Measurements from ENCODE around the gene GCAT.
A peak's percentile ranks its signal among the peaks of the same experiment; 100 is the strongest.

Gene GCAT

GRCh38 chr22:37807410-37808293 is at the start of gene GCAT:
Gene GCAT (plus strand): TSS chr22:37807934. CDS start chr22:37807968, 34 bp downstream.
- peak; percentile 89 for DNase-seq

- no peak for DNase-seq
These were observed 49.0 kb upstream of the GCAT start for GRCh38 chr22:37758694-37759093.

- no peak for DNase-seq
These were observed 48.5 kb upstream of the GCAT start for GRCh38 chr22:37759281-37759680.

GRCh38 chr22:37760152-37760551 is 47.6 kb upstream of the GCAT start:
- DNase-seq, result no peak

- no peak for DNase-seq
These were observed 45.3 kb upstream of the GCAT start for GRCh38 chr22:37762389-37762836.

- no peak for DNase-seq
These were observed 44.7 kb upstream of the GCAT start for GRCh38 chr22:37763012-37763411.

- DNase-seq, result no peak
These were observed 44.1 kb upstream of the GCAT start for GRCh38 chr22:37763652-37764051.

GRCh38 chr22:37764622-37765021 is 43.1 kb upstream of the GCAT start:
- DNase-seq, result no peak

- no peak for DNase-seq
These were observed 42.2 kb upstream of the GCAT start for GRCh38 chr22:37765498-37765897.

- no peak for DNase-seq
These were observed 41.7 kb upstream of the GCAT start for GRCh38 chr22:37765953-37766576.

- no peak for DNase-seq
These were observed 39.5 kb upstream of the GCAT start for GRCh38 chr22:37768273-37768672.

GRCh38 chr22:37769056-37769455 is 38.7 kb upstream of the GCAT start:
- no peak for DNase-seq

GRCh38 chr22:37771081-37771480 is 36.7 kb upstream of the GCAT start:
- DNase-seq, result no peak

GRCh38 chr22:37771702-37772427 is 35.9 kb upstream of the GCAT start:
- DNase-seq, result no peak

GRCh38 chr22:37774728-37775127 is 33.0 kb upstream of the GCAT start:
- DNase-seq, result no peak

- DNase-seq, result no peak
These were observed 31.7 kb upstream of the GCAT start for GRCh38 chr22:37775785-37776638.

GRCh38 chr22:37776639-37777005 is 31.1 kb upstream of the GCAT start:
- no peak for DNase-seq

- no peak for DNase-seq
These were observed 30.5 kb upstream of the GCAT start for GRCh38 chr22:37777122-37777687.

GRCh38 chr22:37778370-37779009 is 29.2 kb upstream of the GCAT start:
- DNase-seq, result no peak

GRCh38 chr22:37781434-37782059 is 26.2 kb upstream of the GCAT start:
- no peak for DNase-seq

Measured in MV-4-11 (cell line).